T-cell (primary cell): ENCODE measurements around the gene DCST1. TPM values are rescaled to one million over a fixed set of nuclear protein-coding genes. Genes with fewer than 3 reads are reported as not detected.

Experiments used
- ATAC-seq, 4 experiments: fragments of 200-7000 bp in 3 of 4; fragments of 150-1000 bp in 1 of 4; cut with Tn5 transposase; replicated peaks in 1 of 4; 1 replicate in 3 of 4; 2 replicates in 1 of 4; pipeline ENCODE4 v1.10.0; 2021; ENCODE audit warnings: moderate library complexity in 3 of 4, mild to moderate bottlenecking in 2 of 4, moderate number of reproducible peaks in 1 of 4
- CTCF ChIA-PET, 2 donors: fragments of 300-600 bp; sonication (Branson Sonifier 250); formaldehyde crosslinking; loops; one replicate each; lab custom pipeline; 2022; ENCODE audit warnings: antibody characterized with exemption in 2 of 2; lab: Charles Lee
- POLR2A ChIA-PET, 2 donors: fragments of 300-600 bp; sonication (Branson Sonifier 250); formaldehyde crosslinking; loops; one replicate each; lab custom pipeline; 2022; ENCODE audit warnings: antibody characterized with exemption in 2 of 2; lab: Charles Lee
- DNase-seq, 35 experiments: peaks; one replicate each; pipeline versions ENCODE4 v3.0.0 to v3.0.0-alpha.2; 2013 to 2023
- H3K27ac ChIP-seq: one replicate; pipeline ENCODE4 v1.5.1; 2013; ENCODE audit warnings: low read length
- H3K27me3 ChIP-seq, 2 experiments: replicated peaks in 1 of 2; 1 replicate in 1 of 2; 2 replicates in 1 of 2; pipeline versions ENCODE4 v1.6.1 to v1.7.0; 2013; ENCODE audit warnings: low read length in 1 of 2, mixed read lengths in 1 of 2; ENCODE audit not compliant: control insufficient read depth in 2 of 2, insufficient read depth in 2 of 2; ENCODE audit errors: extremely low read depth in 1 of 2
- H3K36me3 ChIP-seq, 2 donors: 1 replicate in 1 of 2; 2 replicates in 1 of 2; pipeline versions ENCODE4 v1.6.1 to v1.7.0; 2013; ENCODE audit warnings: low read length in 1 of 2; ENCODE audit not compliant: control insufficient read depth in 2 of 2, insufficient read depth in 1 of 2; ENCODE audit errors: extremely low read depth in 1 of 2
- H3K4me1 ChIP-seq, 2 experiments: 1 replicate in 1 of 2; 2 replicates in 1 of 2; pipeline versions ENCODE4 v1.6.1 to v1.7.0; 2013; ENCODE audit warnings: low read length in 2 of 2, mixed read lengths in 1 of 2; ENCODE audit not compliant: insufficient read depth in 2 of 2, control insufficient read depth in 1 of 2; ENCODE audit errors: extremely low read depth in 1 of 2
- H3K4me3 ChIP-seq, 2 donors: 1 replicate in 1 of 2; 2 replicates in 1 of 2; pipeline versions ENCODE4 v1.5.1 to v1.7.0; 2013; ENCODE audit warnings: mild to moderate bottlenecking in 2 of 2, low read length in 1 of 2, moderate library complexity in 1 of 2; ENCODE audit not compliant: control insufficient read depth in 1 of 2; ENCODE audit errors: extremely low read depth in 1 of 2
- H3K9me3 ChIP-seq: 2 replicates; pipeline ENCODE4 v1.7.0; 2013
- H3K27ac Mint-ChIP-seq, 2 donors: one replicate each; pipeline ENCODE4 v1.8.0; 2020 to 2021; ENCODE audit warnings: mild to moderate bottlenecking in 2 of 2, mixed read lengths in 2 of 2
- H3K27me3 Mint-ChIP-seq, 2 donors: one replicate each; pipeline ENCODE4 v1.8.0; 2021 to 2022; ENCODE audit warnings: mixed read lengths in 2 of 2
- H3K36me3 Mint-ChIP-seq: one replicate; pipeline ENCODE4 v1.8.0; 2021; ENCODE audit warnings: mixed read lengths
- H3K4me1 Mint-ChIP-seq, 3 donors: one replicate each; pipeline ENCODE4 v1.8.0; 2020 to 2022; ENCODE audit warnings: mixed read lengths in 3 of 3, mild to moderate bottlenecking in 1 of 3
- H3K4me3 Mint-ChIP-seq, 3 donors: one replicate each; pipeline ENCODE4 v1.8.0; 2020 to 2022; ENCODE audit warnings: mild to moderate bottlenecking in 3 of 3, mixed read lengths in 3 of 3, moderate library complexity in 3 of 3
- H3K9me3 Mint-ChIP-seq, 3 donors: one replicate each; pipeline ENCODE4 v1.8.0; 2020 to 2022; ENCODE audit warnings: mixed read lengths in 3 of 3
- WGBS: methylation state at CpG from one replicate; pipeline ENCODE4 v1.1.5; 2013; ENCODE audit warnings: missing lambda C conversion rate; ENCODE audit not compliant: insufficient coverage; 5-methylcytosine and 5-hydroxymethylcytosine counted together
- total RNA-seq, 35 experiments: library from RNA in 6 of 35; stranded (reverse) in 6 of 35; fragments of 120-200 nt in 1 of 35; gene quantifications; one replicate each; pipeline versions ENCODE4 v1.2.1 to v1.2.4 and lab custom pipeline; 2013 to 2026

Gene DCST1
- total RNA-seq, 5 donors from 2014 or later (not counting 1 experiment from before 2014, with no cell fraction given) = 0.30 to 0.58 (median 0.54) TPM; not detected in 2

GRCh38 chr1:155078469-155079209, 45.0 kb downstream of the DCST1 start, which contains the start of gene EFNA3:
EFNA3 (plus strand) TSS chr1:155078837; CDS start chr1:155078942, 105 bp downstream.
- peaks cover 29 to 46% (median 42%) of the 10 kb centered on the region in 3 donors for H3K4me1 Mint-ChIP-seq
- peak within 1 kb of the TSS; percentile 73 to 85 (median 74) for H3K4me3 Mint-ChIP-seq
- 5% methylated on average over 58 of the region's 59 CpGs for WGBS
- CTCF ChIA-PET = interaction anchor here in 1 of 2 donors (0.8 kb wide), 1 partner anchor 24 kb away, joined by 3 read pairs; no protein-coding TSS in a partner anchor
- no peaks in the 10 kb centered on the region for H3K9me3 Mint-ChIP-seq
- ATAC-seq (peak; percentile 51 to 57 (median 52)), DNase-seq (peak in 11 of 35 experiments; percentile 28 to 73 (median 47))
- H3K27ac Mint-ChIP-seq = peak within 1 kb of the TSS in 1 of 2 donors; percentile 10
- Histone ChIP-seq H3K4me3 (peak within 1 kb of the TSS; percentile 33 to 51), H3K36me3 (no peaks in the 10 kb centered on the region), H3K4me1 (peaks cover 64 to 71% of the 10 kb centered on the region in 2 experiments), H3K27ac (no peak within 1 kb of the TSS), H3K27me3 (peaks cover 2 to 56% of the 10 kb centered on the region in 2 experiments), H3K9me3 (no peaks in the 10 kb centered on the region)
- no peaks in the 10 kb centered on the region for H3K36me3 Mint-ChIP-seq
- H3K27me3 Mint-ChIP-seq = peaks cover 18 to 27% of the 10 kb centered on the region in 2 donors
- POLR2A ChIA-PET = interaction anchor here (0.5 kb wide), 2 partner anchors 67 to 453 kb away, joined by 4 to 6 read pairs; no protein-coding TSS in a partner anchor

- Mint-ChIP-seq H3K36me3 (no peaks in the 10 kb centered on the region), H3K4me1 (peaks cover 30 to 47% (median 41%) of the 10 kb centered on the region in 3 donors), H3K4me3 (peak overlapping the region; percentile 73 to 85 (median 74)), H3K27ac (no peak overlapping the region), H3K27me3 (peaks cover 23 to 32% of the 10 kb centered on the region in 2 donors), H3K9me3 (no peaks in the 10 kb centered on the region)
- ChIA-PET POLR2A (interaction anchor here in 1 of 2 donors (0.5 kb wide), 1 partner anchor 67 kb away, joined by 6 read pairs; no protein-coding TSS in a partner anchor), CTCF (no interaction called here)
- Histone ChIP-seq H3K4me1 (peaks cover 63 to 67% of the 10 kb centered on the region in 2 experiments), H3K27ac (no peak overlapping the region), H3K9me3 (no peaks in the 10 kb centered on the region), H3K4me3 (peak overlapping the region; percentile 33 to 51), H3K36me3 (no peaks in the 10 kb centered on the region), H3K27me3 (peaks cover 2 to 61% of the 10 kb centered on the region in 2 experiments)
- WGBS = 27% methylated on average over 2 of the region's 10 CpGs
- DNase-seq (no peak), ATAC-seq (peak in 2 of 4 experiments; percentile 3 to 4)
These were observed 45.5 kb downstream of the DCST1 start for GRCh38 chr1:155079210-155079486.

- CTCF ChIA-PET = no interaction called here
- Histone ChIP-seq H3K27me3 (peaks cover 2 to 66% of the 10 kb centered on the region in 2 experiments), H3K27ac (no peak overlapping the region), H3K4me3 (peak overlapping the region; percentile 33 to 51), H3K9me3 (no peaks in the 10 kb centered on the region), H3K4me1 (peaks cover 66 to 69% of the 10 kb centered on the region in 2 experiments), H3K36me3 (no peaks in the 10 kb centered on the region)
- H3K4me3 Mint-ChIP-seq = peak overlapping the region; percentile 73 to 85 (median 74)
- WGBS = 1% methylated on average over 54 of the region's 67 CpGs
- H3K27me3 Mint-ChIP-seq = peaks cover 25 to 37% of the 10 kb centered on the region in 2 donors
- peaks cover 35 to 51% (median 41%) of the 10 kb centered on the region in 3 donors for H3K4me1 Mint-ChIP-seq
- no peaks in the 10 kb centered on the region for H3K9me3 Mint-ChIP-seq
- POLR2A ChIA-PET = interaction anchor here in 1 of 2 donors (0.5 kb wide), 1 partner anchor 68 kb away, joined by 6 read pairs; no protein-coding TSS in a partner anchor
- H3K36me3 Mint-ChIP-seq = no peaks in the 10 kb centered on the region
- DNase-seq = peak in 3 of 35 experiments; percentile 28 to 47 (median 28)
- peak in 2 of 4 experiments; percentile 7 to 19 for ATAC-seq
- peak overlapping the region in 1 of 2 donors; percentile 10 for H3K27ac Mint-ChIP-seq
These were observed 46.1 kb downstream of the DCST1 start for GRCh38 chr1:155079487-155080311.

GRCh38 chr1:155080312-155081228, 46.9 kb downstream of the DCST1 start:
- Mint-ChIP-seq H3K4me3 (peak overlapping the region; percentile 73 to 85 (median 78)), H3K27ac (no peak overlapping the region), H3K36me3 (no peaks in the 10 kb centered on the region), H3K27me3 (peaks cover 25 to 37% of the 10 kb centered on the region in 2 donors), H3K9me3 (no peaks in the 10 kb centered on the region), H3K4me1 (peaks cover 40 to 56% (median 50%) of the 10 kb centered on the region in 3 donors)
- CTCF ChIA-PET = interaction anchor here in 1 of 2 donors (1.1 kb wide), 1 partner anchor 30 kb away, joined by 5 read pairs; the partner anchor contains the start of gene ADAM15
- H3K27me3 ChIP-seq = peaks cover 2 to 67% of the 10 kb centered on the region in 2 experiments
- no peaks in the 10 kb centered on the region for H3K9me3 ChIP-seq
- H3K27ac ChIP-seq = no peak overlapping the region
- no peak for ATAC-seq
- peak in 7 of 35 experiments; percentile 31 to 61 (median 34) for DNase-seq
- H3K4me1 ChIP-seq = peaks cover 64 to 70% of the 10 kb centered on the region in 2 experiments
- WGBS = 0% methylated on average over 32 of the region's 71 CpGs
- H3K4me3 ChIP-seq = peak overlapping the region; percentile 27 to 51
- POLR2A ChIA-PET = no interaction called here
- no peaks in the 10 kb centered on the region for H3K36me3 ChIP-seq

- Mint-ChIP-seq H3K4me3 (peak overlapping the region; percentile 73 to 85 (median 78)), H3K9me3 (no peaks in the 10 kb centered on the region), H3K27me3 (peaks cover 25 to 37% of the 10 kb centered on the region in 2 donors), H3K36me3 (no peaks in the 10 kb centered on the region), H3K4me1 (peaks cover 43 to 61% (median 51%) of the 10 kb centered on the region in 3 donors), H3K27ac (peak overlapping the region in 1 of 2 donors; percentile 66)
- DNase-seq (peak in 8 of 35 experiments; percentile 28 to 57 (median 38)), ATAC-seq (no peak)
- Histone ChIP-seq H3K36me3 (no peaks in the 10 kb centered on the region), H3K4me1 (peaks cover 59 to 77% of the 10 kb centered on the region in 2 experiments), H3K9me3 (no peaks in the 10 kb centered on the region), H3K27ac (no peak overlapping the region), H3K27me3 (peaks cover 2 to 67% of the 10 kb centered on the region in 2 experiments), H3K4me3 (peak overlapping the region; percentile 24 to 51)
- ChIA-PET CTCF (interaction anchor here in 1 of 2 donors (1.1 kb wide), 1 partner anchor 31 kb away, joined by 5 read pairs; the partner anchor contains the start of gene ADAM15), POLR2A (no interaction called here)
- WGBS = 2% methylated on average over 52 of the region's 68 CpGs
These were observed 48.1 kb downstream of the DCST1 start for GRCh38 chr1:155081472-155082300.
